Measurements from ENCODE around the gene JMJD1C.

- no peak for TF ChIP-seq SP1 (CRISPR knock-in tag; conservative IDR thresholded peaks at IDR 0.05)
- TF ChIP-seq E2F5 (CRISPR knock-in tag; IDR thresholded peaks at IDR 0.05) = no peak
- no peak for TF ChIP-seq HMGXB4 (CRISPR knock-in tag; IDR thresholded peaks at IDR 0.05)
- TF ChIP-seq CTCF (IDR thresholded peaks at IDR 0.05) = no peak
- TF ChIP-seq USF2 (CRISPR knock-in tag; IDR thresholded peaks at IDR 0.05) = no peak
- TF ChIP-seq ATF6 (CRISPR knock-in tag; IDR thresholded peaks at IDR 0.05) = no peak
Observed at GRCh38 chr10:63164166-63164623, 301.6 kb downstream of the JMJD1C start.
